HG02588 (cell line): ENCODE results near the gene HEPACAM.
"Not testable (repeated sequence)": the region's sequence is repeated elsewhere in the genome, so short reads cannot be mapped to it uniquely, and the experiment has no call there.

Source experiments
- ATAC-seq: cut with Tn5 transposase; IDR thresholded peaks from one replicate; pipeline ENCODE4 v1.9.1; 2021; ENCODE audit warnings: mild to moderate bottlenecking, moderate library complexity; ENCODE audit not compliant: unreplicated experiment

The HEPACAM gene, protein sequence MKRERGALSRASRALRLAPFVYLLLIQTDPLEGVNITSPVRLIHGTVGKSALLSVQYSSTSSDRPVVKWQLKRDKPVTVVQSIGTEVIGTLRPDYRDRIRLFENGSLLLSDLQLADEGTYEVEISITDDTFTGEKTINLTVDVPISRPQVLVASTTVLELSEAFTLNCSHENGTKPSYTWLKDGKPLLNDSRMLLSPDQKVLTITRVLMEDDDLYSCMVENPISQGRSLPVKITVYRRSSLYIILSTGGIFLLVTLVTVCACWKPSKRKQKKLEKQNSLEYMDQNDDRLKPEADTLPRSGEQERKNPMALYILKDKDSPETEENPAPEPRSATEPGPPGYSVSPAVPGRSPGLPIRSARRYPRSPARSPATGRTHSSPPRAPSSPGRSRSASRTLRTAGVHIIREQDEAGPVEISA

DNA sequence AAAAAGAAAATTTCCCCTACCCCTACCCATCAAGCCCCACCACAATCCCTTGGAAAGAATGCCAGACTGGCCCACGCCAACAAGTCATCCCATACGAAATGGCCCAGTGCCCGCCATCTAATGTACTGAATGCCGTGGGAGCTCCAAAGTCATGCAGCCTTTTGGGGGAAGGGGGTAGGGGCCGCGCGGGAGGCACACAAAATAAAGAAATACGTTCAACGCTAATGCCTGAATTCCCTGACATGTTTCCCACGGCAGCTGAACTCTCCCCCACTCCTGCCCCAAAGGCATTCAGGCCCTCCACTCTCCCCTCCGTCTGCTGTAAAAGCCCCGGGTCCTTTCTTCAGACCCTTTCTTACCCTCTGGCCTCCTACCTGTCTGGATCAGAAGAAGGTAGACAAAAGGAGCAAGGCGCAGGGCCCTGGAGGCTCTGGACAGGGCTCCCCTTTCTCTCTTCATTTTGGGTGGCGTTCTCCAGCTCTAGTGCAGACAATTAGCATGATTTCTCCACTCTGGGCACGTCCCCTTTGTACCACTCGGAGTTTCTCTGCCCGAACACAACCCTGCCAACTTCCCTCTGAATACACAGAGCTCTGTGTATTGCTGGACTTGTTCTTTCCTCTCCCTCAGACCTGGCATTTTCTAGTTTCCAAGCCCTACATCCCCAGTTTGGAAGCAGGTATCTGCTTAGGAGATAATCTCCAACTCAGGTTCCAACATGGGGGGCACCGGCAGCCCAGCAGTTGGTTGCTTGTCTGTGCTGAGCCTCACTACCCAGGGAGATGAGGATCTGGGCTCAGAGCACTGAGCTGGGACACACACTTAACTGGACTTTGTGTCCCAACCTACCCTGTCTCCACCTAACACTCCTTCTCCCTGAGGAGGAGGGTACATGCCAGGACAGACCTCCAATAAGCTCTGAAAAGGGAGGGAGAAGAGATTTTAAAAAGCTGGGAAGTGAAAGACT is at the start of gene HEPACAM:
HEPACAM (minus strand) TSS at position 500 of the 967 bp plus-strand sequence; CDS start at position 459, 41 bp downstream.
- ATAC-seq = no peak

DNA sequence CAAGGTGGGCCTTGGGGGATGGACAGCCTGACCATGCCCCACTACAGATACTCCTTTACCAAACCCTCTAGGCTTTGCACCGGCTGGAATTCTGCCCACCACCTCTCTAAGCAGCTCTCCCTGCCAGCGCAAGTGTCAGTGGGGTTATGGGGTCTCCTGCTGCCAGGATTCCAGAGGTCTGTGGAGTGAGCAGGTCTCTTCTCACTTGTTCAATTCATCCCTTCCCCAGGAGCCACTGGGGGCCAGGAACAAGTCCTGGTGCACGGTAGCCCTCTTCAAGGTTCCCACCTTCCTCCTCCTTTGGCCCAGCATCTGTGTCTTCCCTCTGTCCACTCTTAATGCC is 48.6 kb upstream of the HEPACAM start:
- no peak for ATAC-seq

DNA sequence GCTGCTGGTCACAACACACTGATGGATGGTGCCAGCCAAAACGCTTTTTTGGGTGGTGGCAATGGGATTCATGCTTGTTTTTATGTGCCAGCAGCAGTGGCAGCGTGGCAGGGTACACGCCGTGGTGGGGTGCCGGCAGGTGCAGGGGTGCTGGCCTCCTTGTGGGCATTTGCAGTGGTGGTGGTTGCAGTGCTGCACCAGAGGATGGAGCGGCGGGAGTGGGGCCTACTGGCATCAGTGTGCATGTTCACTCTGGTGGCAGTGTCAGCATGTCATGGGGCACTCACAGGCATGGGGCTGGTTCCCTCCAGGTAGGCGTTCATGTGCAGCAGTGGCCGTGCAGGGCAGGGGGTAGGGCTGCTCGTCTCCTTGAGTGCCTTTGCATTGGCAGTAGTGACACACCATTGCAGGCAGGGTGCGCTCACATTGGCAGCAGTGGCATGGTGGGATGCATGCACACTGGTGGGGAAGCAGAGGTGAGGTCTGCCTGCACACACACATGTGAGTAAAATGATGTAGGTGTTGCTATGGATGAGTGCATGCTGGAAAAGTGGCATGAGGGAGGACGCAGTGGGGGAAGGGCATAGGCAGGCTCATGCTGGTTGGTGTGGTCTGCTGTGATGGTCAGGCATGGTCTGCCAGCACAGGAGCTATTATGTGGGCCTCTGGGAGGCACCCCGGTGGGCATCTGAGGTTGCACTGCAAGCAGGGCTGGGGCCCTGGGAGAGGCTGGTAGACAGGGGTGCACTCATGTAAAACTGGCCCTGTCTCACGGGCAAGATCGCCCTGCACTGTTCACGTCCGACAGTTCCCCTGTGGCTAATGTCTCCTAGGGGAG is 48.0 kb upstream of the HEPACAM start:
- ATAC-seq = no peak

DNA sequence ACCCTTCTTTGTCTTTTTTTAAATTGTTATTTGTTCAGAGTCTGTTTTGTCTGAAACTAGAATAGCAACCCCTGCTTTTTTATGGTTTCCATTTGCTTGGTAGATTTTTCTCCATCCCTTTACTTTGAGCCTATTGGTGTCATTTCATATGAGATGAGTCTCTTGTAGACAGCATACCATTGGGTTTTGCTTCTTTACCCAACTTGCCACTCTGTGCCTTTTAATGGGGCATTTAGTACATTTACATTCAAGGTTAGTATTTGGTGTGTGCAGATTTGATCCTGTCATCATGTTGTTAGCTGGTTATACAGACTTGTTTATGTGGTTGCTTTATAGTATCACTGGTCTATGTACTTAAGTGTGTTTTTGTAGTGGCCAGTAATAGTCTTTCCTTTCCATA is 46.2 kb upstream of the HEPACAM start:
- no peak for ATAC-seq

DNA sequence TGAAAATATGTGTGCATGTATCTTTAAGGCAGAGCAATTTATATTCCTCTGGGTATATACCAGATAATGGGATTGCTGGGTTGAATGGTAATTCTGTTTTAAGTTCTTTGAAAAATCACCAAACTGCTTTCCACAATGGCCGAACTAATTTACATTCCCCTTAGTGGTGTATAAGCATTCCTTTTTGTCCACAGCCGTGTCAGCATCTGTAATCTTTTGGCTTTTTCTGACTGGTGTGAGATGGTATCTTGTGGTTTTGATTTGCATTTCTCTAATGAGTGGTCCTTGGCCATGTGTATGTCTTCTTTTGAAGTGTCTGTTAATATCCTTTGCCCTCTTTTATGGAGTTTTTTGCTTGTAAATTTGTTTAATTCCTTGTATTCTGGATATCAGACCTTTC is 42.5 kb upstream of the HEPACAM start:
- ATAC-seq = no peak

DNA sequence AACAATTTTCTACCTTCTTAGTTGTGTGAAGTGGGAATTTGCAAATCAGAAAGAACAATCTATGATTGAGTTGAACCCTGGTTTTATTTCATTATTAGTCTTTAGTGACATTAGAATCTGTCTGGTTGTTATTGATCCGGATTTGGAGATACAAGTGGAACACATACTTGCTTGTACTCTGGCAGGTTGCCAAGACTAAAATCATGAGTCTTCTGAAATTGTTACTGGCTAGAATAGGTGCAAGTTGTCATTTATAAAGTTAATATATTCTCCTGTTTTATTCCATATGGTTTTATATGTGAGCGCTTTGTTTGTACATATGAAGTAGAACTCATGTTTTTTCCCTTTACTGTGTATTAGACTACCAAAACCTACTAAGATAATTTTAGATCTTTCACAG is 41.2 kb upstream of the HEPACAM start:
- ATAC-seq = no peak

DNA sequence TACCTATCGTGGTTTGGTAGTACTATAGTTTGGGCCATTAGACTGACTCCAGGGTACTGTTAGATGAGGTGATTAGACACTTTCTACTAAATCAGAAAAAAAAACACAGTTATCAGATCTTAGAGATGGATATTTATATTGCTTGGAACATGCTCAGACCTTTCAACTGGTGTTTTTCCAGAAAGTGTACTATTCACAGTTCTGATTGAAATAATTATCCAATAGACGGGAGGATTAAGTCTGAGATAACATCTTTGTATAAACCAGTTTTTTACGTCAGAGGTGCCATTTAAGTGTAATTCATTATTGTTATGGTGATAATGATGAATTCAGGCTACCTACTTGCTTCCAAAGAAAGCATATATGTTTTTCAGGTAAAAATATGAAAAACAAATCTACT is 40.7 kb upstream of the HEPACAM start:
- ATAC-seq = no peak

DNA sequence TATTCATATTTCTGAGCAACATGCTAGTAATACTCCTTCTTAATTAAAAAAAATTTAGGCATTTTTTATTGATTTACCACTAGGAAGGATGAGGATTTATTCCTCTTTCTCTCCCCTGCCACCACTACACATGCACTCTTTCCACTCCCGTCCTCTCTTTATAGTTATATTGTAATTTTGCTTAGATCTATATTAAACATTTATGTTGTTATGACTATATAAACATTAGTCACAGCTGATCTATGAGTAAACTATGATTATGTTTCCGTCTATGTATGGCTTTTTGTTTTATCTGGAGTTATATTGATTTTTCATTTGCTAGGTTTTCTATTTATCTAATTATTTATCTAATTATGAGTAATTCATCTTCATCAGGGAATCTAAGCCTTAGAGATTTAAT is 36.0 kb upstream of the HEPACAM start:
- ATAC-seq = no peak

DNA sequence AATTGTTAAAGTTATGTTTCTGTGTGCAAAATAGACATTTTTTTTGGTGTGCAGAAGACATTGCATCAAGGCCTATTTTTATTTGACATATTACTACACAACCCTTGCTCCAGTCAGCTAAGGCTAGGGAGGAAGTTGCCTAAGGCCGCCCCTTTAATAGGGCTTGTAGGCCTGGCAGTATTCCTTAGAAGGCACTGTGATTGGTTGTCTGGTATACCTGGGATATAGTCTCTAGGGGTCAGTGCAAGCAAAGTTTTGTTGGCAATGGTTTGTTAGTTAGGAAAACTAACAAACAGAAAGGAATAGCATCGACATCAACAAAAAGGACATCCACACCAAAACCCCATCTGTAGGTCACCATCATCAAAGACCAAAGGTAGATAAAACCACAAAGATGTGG is 35.1 kb upstream of the HEPACAM start:
- no peak for ATAC-seq

DNA sequence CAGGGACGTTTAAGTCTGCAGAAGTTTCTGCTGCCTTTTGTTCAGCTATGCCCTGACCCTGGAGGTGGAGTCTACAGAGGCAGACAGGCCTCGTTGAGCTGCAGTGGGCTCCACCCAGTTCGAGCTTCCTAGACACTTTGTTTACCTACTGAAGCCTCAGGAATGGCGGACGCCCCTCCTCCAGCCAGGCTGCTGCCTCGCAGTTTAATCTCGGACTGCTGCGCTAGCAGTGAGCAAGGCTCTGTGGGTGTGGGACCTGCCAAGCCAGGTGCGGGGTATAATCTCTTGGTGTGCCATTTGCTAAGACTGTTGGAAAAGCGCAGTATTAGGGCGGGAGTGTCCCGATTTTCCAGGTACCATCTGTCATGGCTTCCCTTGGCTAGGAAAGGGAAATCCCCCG is 32.4 kb upstream of the HEPACAM start:
- ATAC-seq = not testable (repeated sequence)

DNA sequence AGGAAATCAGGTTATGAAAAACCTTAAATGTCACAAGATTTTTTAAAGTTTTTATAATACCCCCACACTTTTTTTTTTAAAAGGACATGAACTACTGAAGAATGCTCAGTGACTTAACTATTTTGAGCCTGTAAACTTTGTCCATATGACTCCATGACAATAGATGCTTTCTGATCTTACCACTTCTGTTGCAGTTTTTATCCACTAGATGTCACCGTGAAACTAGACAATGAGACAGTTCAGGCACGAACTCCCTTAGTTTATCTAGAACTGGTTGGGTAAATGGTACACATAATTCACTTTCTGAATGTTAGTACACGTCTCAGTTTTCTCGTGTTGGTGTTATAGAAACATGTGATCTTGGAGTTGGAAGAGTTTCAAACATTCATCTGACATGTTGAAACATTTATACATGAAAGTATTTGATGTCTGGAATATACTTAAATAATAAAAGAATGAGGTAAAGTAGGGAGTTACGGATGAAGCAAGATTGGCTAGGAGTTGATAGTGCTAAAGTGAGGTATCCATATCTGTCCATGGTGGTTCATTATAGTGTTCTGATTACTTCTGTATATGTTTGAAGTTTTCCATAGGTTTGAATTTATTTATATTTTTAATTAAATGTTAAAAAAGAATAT is 26.2 kb upstream of the HEPACAM start:
- peak; percentile 80 for ATAC-seq

DNA sequence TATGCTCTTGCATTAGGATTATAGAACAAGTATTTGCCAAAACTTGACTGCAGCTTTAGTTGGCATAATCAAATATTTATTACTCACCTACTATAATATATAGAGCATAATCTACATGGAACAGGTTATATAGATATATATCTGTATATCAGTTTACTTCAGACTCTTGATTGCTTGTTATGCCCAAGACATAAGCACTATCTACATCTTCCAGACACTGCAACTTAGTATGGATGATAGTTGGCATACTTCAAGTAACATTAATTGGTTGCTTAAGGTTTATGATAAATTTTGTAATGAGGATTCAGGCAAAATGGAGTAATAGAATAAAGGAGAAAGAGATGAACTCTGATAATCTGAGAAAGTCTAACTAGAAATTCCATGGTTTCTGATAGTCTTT is 19.2 kb upstream of the HEPACAM start:
- no peak for ATAC-seq

DNA sequence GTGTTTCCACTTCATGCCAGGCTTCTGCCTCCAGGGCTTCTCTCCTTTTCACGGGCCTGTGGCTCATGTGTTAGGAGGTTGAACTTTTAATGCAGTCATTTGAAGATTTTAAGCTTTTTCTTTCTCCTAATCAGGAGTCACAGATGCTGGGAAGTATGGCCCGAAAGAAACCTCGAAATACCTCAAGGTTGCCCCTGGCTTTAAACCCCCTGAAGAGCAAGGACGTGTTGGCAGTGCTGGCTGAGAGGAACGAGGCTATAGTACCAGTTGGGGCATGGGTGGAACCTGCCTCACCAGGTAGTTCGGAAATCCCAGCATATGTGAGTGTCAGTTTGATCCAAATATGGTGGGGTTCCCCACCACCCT is 18.7 kb upstream of the HEPACAM start:
- no peak for ATAC-seq

DNA sequence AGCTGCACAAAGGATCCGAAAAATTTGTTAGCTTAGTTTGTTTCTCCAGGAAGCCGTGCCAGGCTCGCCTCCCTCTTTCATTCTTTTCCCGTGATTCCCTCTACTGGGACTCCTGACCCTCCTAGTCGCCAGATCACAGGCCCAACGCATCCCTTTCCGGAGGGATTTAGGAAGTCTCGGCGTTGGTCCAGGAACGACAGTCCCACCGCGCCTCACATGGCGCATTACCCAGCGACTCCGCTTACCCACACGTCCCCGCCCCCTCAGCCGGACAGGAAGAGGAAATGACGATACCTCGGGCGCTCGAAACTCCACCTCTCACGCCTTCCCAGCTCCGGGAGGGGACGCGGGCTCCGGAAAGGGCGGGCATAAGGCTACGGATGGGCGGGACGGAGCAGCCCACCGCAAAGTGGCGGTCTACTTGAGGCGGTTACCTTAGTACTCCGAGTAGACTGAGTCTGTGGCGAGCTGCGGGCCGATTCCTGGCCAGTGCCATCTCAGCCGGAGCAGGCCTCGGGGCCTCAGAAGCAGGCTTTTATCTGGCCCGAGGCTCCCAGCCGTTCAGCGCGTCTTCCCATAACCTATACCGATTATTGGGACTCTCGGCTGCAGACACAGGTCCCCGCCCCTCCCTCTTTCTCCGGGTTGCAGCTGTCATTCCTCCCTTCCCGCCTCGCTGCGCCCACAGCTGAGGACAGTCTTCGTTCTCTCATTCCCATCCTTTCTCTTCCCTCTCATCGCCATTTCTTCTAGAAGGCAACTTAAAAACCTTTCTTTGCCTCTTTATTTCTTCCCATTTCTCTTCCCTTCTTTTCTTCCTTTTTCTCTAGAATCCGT is 18.1 kb upstream of the HEPACAM start, which contains the start of gene CCDC15:
CCDC15 (plus strand) TSS at position 450 of the 837 bp plus-strand sequence. CDS start 531 bp downstream, outside the sequence.
- peak; percentile 99 for ATAC-seq

DNA sequence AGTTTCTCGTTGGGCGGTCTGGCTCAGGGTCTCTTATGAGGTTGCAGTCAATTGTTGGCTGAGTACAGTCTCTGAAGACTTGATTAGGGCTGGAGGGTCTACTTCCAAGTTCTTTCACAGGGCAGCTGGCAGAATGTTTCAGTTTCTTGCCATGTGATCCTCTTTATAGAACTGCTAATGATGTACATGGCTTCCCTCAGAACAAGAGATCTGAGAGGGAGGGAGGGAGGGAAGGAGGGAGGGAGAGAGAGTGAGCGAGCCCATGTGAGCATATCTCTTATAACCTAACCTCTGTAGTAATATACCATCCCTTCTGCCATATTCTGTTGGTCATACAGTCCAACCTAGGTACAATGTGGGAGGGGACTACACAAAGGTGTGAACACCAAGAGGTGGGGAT is 15.5 kb upstream of the HEPACAM start:
- ATAC-seq = no peak

DNA sequence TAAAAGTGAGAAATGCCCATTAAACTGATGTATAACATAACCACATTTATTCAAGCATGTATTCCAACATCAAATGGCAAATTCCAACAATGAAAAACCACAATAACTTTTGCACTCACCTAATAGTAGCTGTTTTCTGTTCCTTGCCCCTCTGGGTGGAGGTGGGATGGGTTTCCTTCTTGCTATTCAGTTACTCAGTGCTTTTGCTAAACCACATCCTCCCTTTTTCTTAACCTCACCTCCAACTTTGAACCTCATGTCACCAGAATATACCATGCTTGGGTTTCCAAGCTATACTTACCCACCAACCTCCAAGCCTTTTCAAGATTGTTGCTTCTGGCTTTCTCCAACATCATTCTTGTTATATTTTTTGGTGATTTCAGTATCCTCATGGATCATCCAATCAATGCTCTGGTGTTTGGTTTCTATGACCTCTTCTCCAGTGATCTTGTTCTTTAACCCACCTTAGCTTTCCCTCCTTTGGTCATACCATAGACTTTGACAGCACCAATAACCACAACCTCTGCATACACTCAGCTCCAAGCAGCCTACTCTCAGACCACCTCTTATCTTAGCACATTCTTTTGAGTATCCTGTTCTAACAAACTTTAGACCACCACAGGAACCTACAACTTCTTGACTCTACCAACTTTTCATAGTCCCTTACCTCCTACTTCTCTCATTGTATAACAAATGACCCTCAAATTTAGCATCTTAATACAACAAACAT is 14.9 kb upstream of the HEPACAM start:
- ATAC-seq = no peak

DNA sequence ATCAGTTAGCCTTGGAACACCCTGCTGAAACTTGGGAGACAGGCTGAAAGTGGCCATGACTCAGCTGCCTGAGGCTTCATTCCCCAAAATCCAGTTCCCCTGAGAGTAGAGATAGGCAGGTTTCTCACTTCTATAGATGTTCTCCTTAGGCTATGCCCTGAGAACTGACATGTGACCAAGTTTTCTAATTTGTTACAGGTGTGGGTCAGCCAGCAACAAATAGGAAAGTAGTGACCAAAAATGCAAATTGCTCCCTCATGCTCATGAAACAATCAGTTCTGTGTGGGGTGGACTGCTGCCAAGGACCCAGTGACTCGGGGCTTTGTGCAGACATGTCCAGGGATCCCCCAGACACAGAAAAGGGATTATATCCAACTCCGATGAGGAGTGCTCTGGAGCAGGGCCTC is 10.9 kb upstream of the HEPACAM start:
- no peak for ATAC-seq

DNA sequence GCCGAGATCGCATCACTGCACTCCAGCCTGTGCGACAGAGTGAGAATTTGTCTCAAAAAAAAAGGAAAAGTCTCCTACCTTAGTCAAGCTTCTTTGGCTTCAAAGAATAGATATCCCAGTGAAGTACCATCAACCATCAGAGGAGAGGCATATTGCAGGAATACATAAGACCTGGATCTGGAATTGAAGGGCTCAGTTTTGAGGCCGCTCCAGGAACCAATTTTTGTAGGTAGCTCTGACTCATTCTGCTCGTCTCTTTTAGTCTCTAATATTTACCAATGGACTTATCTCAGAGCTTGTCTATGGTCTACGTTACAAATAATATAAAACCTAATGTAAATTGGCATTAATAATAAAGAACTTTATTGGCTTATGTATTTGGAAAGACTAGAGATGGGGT is 10.0 kb upstream of the HEPACAM start:
- no peak for ATAC-seq

DNA sequence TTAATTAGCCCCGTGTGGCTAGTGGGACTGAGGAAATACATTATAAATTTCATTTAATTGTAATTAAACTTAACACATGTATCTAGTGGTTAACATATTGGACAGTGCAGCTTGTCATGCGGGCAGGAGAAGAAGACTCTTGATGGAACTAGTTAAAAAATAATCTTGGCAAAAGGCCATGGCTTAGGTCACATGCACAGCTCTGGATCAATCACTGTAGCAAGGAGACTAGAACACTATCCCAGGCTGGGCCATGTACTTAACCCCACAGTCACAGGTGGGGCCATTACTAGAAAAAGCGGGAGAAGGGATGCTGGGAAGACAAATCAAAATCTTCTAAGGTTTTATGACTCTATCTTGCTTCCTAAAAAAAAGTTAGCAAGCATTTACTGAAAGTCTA is 8.7 kb upstream of the HEPACAM start:
- no peak for ATAC-seq
